Measurements from ENCODE around the gene NODAL.

Gene NODAL

DNA sequence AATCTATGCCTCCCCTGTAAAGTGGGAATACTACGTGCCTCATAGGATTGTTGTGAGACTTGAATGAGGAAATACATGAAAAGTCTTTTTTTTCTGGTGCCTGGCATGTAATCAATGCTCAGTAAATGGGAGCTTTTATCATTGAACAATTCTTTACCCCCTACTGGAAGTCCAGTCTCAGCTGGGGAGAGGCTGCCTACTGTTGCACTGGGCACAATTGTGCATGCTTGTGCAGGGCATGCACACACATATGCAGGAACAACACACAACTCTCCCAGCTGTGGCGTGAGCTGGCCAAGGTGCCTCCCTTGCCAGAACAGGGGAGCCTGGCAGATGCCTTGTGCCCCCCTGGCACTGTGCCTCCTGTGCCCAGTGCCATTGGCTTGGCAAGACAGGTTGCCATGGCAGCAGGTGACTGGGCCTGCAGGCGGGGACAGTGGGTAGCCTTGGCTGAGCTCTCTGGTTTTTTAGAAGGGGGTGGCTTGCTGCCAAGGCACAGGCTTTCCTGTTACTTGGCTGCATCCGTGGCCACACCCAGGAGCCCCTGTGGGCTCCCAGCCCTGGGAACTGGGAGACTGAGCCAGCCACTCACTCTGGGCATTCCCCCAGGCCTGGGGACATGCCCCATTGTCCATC is 21.0 kb upstream of the NODAL start:
- no peak for DNase-seq (ENCODE audit: low read depth)

DNA sequence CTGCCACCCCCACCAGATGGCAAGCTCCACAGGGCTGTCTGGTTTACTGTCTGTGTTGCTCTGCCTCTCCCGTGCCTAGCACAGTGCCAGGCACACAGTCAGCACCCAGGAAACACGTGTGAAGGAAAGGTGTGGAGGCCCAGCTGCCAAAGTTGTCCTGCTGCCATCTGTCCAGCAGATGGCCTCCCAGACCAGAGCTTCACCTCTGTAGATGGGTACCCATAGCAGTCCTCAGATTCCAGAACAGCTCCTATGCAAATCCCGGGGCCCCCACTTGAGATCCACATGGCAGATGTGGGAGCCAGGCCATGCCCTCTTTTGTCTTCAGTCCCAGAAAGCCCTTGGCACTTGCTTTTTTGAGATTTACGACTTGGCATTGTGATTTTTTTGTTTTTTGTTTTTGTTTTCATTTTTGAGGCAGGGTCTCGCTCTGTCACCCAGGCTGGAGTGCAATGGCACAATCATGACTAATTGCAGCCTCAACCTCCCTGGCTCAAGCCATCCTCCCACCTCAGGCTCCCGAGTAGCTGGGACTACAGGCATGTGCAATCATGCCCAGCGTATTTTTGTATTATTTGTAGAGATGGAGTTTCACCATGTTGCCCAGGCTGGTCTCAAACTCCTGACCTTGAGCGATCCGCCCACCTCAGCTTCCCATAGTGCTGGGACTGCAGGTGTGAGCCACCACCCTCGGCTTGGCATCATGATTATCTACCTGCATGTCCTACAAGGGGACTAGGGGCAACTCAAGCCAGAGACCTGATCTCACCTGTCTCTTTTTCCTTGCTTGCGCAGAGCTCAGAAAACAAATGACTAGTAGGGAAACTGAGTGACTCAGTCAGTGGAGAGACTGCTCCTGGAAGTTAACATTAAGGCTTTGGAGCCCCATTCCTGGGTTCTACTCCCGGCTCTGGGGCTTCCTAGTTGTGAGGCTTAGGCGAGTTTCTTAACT is 20.2 kb upstream of the NODAL start:
- no peak for DNase-seq (ENCODE audit: low read depth)

DNA sequence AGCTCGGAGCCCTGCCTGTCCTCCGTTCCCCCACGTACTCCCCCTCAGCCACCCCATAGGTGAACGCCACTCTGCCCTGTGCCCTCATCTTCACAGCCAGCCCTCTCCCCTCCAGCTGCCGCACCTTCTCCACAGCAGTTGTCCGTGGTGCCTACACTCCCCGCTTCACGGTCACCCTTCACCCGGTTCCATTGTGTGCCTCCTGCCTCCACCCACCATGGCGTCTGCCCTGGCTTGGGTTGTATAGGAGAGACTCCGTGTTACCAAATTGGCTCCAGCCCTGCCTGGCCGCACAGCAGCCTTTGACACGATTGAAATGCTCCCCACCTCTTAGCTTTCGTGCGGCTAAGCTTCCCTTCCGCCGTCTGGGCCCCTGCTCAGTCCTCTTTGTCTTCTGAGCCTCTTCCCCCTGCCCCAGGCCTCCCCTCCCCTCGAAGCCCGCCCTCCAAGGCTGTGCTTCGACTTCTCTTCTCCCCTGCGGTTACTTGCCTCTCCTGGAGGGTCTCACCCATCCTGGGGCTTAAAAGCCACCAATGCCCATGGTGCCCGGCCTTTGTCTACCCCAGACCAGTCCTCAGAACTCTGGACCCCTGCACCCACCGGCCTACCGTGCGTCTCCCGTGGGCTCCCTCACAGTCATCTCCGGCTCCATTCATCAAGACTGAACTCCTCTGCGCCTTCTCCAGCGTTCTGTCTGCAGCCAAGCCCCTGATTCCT is 18.5 kb upstream of the NODAL start:
- no peak for DNase-seq (ENCODE audit: low read depth)

DNA sequence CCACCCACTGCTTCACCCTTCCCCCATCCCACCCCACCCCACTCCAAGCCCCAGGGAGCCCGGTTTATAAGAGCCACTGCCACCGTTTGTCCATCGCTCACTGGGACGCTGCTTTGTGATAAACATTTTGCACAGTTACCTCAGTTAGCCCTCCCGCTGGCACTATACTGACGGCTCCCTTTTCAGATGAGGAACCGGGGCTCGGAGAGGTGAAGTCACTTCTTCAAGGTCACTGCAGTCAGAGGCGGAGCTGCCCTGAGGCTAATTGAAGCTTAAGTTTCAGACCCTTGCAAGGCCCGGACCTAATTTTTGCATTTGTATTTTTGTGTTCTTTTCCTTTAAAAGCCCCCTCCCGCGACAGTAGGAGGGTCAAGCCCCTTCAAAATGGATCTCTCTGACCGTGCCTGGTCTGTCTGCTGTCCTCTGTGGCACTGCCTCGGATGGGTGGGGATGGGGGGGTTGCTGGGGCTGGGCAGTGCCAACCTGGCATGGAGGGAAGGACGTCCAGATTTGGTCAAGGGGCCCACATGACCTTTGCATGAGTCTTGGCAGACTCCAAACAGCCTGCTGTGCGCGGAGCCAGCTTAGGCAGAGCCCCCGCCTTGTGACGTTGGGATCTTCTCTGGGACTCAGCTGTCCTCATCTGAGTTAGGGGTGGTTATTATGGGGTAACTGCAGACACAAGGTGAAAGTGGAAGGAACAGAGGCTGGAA is 17.7 kb upstream of the NODAL start:
- no peak for DNase-seq (ENCODE audit: low read depth)

DNA sequence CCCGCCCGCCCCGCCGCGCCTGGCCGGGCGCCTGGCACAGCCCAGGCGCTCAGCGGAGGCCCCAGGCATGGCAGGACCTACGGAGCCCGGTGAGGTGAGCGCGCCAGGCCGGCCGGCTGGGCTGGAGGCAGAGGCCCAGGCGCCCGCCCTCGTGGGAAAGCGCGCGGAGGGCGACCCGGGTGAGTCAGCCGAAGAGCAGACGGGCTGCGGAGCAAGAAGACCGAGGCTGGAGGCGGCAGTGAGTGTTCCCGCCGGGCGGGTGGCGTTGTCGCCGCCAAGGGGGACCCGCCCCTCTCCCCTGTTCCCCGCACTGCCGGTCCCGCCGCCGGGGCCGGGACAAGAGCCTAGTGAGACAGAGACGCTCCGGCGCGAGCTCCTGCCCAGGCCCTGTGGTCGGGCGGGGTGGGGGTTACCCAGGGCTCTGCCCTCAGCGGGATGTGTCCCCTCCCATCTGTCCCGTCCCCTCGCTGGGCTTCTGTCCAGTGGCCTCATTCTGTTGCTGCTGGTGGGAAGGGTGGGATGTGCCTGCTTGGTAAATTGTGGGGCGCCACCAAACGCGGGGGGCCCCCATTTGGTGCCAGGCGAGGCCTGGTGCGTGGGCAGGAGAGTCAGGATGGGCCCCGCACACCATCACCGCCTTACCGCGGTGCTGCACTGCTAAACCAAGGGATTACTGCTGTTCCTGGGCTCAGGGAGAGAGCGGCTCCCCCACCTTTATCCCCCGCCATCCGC is 17.0 kb upstream of the NODAL start:
- DNase-seq (ENCODE audit: low read depth) = no peak

DNA sequence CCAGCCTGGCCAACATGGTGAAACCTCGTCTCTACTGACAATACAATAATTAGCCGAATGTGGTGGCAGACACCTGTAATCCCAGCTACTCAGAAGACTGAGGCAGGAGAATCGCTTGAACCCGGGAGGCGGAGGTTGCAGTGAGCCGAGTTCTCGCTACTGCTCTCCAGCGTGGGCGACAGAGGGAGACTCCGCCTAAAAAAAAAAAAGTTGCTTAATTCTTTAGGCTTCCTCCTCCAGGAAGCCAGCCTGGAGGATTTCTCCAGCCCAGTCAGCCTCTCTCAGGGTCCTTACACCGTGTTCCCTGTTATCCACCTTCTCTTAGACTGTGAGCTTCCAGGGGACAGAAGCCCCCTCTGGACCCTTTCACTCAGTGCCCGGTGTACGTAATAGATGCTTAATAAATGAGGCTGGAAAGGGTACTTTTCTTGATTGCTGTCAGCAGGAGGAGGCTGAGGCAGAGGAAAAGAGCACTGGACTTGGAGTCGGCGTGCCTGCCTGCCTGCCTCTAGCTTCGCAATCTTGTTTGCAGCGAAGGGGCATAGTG is 16.4 kb upstream of the NODAL start:
- no peak for DNase-seq (ENCODE audit: low read depth)

DNA sequence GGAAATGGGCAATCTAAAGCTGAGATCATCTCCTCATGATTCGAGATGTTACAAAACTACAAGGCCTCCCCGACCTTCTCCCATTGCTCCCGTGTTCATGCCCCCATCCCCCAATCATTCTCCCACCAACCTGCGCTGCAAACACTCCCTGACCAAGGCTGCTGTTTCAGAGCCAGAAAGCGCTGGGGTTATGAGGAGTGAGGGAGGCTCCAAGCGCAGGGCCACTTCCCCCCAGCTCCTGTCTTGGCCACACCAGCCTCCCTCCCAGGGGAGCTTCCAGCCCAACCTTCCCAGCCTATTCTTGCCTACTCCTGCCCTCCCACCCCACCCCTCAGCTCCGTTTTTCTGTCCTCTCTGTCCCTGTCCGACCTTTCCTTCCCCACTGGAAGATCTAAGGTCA is 14.7 kb upstream of the NODAL start:
- DNase-seq (ENCODE audit: low read depth) = no peak

DNA sequence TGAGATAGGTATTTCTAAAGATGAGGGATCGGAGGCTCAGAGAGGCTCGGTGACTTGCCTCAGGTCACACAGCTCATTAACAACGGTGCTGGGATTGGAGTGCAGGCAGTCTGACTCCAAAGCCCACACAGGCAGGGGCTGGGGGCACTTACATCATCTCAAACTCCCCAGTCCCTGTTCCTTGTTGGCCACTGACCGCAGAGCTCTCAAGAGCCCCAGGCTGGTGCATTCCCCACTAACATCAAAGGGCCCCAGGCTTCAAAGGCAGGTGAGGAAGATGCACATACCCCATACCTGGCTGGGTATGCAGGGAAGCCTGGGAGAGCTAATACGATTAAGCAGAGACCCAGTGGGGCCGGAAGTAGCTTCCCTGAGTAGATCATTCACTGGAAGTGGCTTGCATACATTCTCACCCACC is 13.7 kb upstream of the NODAL start:
- DNase-seq (ENCODE audit: low read depth) = no peak

DNA sequence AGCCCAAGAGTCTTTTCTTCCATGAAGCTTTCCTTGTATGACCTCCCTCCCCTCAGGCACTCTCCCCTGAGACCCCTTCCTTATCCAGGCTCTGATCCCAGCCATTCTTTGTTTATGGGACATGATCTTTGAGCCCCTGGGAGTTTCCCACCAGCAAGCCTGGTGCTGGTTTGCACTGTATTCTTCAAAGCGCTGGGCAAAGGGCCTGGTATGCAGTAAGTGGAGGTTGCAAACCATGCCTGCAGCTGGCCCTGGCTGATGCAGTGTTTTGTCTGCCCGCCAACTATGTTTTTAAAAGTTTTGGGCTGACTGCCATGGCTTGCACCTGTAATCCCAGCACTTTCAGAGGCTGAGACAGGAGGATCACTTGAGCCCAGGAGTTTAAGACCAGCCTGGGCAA is 6.8 kb upstream of the NODAL start:
- no peak for DNase-seq (ENCODE audit: low read depth)

DNA sequence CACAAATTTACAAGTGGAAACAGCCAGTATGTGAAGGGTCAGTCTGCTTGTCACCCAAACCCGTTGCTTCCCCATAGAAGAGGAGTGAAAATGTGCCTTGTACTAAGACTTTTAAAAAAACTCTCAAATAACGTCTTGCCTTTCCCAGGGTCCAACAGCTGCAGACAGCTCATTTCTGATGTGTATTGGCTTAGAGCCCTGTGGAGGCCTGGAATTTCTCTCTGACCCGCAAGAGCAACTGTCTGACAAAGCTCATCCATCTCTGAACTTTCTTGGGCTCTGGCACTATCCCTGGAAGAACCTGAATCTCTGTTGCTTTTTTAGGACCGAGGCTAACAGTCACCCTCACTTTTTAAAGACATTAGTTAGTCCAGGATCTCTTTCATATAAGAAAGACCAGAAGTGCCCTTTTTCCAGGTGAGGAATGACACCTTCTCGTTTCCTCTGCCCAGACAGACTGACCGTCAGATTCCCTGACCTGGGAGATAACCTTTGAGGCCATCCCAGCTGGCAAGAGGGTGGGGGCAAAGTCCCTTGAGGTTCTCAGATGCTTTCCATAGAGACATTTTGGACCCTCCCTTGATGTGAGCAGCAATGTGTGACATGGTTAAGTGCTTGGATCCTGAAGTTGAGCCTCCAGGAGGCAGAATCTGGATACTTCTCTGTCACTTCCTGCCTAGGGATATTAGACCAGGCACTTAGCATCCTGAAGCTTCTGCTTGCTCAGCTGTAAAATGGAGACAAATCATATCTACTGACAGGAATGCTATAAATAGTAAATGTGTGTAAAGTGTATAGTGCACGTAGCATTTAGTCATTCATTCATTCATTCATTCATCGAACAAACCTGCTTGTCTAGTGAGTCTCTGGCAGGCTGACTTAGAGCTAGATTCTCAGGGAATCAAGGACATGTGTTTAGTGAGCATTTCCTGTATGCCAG is 4.5 kb upstream of the NODAL start:
- no peak for DNase-seq (ENCODE audit: low read depth)

DNA sequence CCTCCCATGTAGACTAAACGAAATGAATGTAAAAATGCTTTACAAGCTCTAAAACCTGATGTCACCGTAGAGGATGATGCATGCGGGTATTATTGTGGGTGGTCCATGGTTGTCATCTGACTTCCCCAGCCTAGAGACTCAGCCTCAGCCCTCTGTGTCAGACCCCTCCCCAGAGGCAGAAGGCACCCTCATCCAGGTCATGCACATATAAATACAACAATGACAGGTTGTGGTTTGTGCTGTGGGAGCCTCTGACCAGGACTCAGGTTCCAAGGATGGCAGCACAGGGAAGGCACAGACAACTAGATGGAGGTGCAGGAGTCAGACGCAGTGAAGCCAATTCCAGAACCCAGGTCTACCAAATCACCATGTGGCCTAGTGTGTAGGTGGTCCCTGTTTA is 3.3 kb upstream of the NODAL start:
- no peak for DNase-seq (ENCODE audit: low read depth)

DNA sequence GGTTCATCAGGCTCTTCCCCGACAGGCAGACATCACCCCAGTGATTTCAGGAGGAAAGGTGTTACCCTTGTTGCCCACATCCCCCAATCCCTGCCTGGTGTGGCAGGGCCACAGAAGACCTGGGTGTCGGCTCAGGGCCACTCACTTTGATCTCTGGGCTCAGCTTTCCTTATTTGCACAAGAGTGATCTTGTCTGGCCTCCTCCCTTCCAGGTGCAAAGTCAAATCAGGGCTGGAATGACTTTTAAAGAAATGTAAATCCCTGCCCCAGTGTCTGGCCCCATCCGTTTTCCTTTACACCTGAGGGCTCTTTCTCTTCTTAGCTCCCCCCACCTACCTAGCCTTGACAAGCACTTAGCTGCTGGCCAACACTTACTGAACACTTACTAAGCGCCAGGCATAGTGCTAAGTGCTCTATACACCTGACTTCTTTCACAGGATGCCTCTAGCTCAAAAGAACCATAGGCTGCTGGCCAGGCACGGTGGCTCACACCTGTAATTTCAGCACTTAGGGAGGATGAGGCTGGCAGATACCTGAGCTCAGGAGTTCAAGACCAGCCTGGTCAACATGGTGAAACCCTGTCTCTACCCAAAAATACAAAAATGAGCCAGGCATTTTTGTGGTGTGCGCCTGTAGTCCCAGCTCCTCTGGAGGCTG is 979 bp upstream of the NODAL start:
- no peak for DNase-seq (ENCODE audit: low read depth)

DNA sequence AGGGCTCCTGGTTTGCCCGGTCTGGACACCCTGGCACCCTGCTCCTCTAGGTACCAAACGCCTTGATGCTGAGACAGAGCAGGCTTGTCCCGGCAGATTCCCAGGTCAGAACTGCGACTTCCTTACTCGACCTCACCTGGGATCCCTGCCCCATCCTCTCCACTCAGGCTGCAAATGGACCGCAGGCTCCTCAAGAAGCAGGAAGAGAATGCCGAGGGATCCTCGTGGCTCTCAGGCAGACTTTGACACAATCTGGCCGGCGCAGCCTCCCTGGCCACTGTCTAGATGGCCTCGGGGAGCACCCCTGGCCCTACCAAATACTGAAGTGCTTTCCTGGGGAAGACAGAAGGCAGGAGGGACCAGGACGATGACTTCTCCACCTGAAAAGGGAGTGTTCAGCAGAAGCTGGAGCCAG is 421 bp upstream of the NODAL start:
- DNase-seq (ENCODE audit: low read depth) = no peak

DNA sequence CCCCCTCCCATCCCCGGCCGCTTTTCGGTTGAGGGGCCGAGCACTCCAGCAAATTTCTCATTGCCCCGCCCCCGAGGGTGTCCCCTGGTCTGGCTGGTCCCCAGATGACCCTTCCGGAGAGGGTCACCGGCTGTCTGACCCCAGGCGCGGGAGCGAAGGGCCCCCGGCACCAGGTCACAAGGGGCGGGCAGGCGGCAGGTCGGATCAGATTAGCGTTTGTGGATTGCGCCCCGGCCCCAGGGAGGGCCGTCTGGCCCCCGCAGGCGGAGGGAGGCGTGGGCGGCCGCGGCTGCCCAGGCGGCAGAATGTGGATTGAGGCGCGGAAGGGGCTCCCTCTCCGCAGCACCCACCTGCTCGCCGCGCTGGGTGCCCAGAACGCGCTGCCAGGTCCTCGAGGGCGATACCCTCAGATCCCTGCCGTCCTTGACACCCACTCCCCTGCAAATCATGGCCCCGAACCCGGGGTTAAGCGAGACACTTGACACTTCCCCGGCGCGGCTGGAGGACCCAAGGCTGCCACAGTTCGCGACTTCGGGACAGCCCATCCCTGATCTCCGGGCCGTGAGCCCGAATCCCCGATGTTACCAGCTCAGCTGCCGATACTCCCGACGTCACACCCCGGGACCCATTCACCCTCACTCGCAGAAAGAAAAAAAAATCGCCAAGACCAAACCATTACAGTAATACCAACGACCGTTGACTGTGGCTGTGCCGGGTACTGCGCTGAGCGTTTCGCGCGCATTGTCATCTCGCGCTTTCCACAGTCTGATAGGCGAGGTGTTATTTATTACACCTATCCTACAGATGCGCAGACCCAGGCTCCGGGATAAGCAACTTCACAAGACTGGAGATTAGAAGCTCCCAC is 953 bp downstream of the NODAL start:
- no peak for DNase-seq (ENCODE audit: low read depth)

DNA sequence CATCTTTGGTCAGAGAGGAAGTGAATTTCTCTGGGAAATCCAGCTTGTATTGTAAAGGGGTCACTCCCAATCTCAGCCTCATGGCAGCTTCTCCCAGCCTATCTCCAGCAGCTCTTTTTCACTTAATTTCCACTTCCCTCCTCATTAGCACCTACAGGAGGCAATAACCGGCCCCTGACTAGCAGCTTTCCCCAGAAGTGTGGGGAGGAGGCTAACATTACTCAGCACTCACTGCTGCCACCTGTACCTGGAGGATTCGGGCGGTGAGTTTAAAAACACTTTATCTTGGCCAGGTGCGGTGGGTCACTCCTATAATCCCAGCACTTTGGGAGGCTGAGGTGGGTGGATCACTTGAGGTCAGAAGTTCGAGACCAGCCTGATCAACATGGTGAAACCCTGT is 3.8 kb downstream of the NODAL start:
- no peak for DNase-seq (ENCODE audit: low read depth)

DNA sequence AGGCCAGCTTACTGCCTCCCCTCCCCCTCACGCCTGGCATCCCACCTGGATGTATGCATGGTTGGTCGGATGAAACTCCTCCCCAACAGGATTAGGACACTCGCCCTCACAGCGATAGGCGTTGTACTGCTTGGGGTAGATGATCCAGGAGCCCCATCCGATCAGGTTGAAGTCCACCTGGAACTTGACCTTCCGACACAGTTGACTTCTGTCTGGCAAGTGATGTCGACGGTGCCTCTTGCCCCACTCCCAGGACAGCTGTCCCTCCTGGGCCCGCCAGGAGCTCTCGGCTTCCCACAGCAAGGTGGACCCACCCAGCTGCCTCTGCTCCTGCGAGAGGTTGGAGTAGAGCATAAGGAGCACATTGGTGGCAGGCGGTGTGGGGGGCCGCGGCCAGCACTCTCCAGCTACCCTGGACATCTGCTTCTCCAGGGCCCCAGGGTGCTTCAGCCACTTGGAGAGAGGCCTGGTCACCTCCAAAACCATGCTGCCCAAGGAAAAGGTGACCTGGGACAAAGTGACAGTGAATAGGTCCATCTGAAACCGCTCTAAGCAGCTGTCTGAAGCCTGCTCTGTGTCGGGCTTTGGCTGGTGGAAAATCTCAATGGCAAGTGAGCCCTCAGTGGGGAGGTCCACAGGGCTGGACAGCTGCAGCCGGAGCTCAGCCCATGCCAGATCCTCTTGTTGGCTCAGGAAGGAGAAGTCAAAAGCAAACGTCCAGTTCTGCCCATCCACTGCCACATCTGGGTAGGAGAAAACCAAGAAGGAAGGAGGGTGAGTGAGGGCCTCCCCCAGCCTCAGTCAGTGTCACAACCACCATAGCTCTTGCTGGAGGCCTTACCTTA is 6.0 kb downstream of the NODAL start:
- no peak for DNase-seq (ENCODE audit: low read depth)

DNA sequence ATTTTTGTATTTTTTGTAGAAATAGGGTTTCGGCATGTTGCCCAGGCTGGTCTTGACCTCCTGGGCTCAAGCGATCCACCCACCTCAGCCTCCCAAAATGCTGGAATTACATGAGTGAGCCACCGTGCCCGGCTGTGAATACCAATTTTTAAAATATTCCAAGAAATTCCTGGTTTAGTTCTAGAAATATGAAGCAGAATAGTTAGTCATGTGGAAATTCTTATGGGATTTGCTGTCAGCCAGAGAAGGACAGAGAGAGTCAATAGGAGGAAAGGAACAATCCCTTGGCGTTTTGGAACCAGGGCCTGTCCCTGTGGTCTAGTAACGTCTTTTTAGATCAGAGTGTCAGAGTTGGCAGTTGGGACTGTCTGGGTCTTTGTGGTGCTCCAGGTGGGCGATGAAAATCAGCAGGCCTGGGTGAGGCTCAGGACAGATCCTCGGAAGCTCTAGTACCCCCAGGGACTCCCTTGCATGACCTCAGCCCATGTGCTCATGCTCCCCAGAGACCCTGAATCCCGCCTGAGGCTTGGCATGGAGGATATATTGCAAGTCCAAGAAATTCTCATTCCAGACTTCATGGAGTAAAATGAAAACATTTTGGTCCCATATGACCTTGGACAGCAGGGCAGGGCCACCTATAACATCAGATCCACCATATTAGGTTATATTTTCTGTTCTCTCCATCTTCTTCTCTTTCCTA is 7.8 kb downstream of the NODAL start:
- no peak for DNase-seq (ENCODE audit: low read depth)
